Upper lobe of right lung (tissue), 1 donor: Measurements from ENCODE around the gene AP3B1. TPM values are rescaled to one million over a fixed set of nuclear protein-coding genes. Genes with fewer than 3 reads are reported as not detected.
"Not testable (repeated sequence)": the region's sequence is repeated elsewhere in the genome, so short reads cannot be mapped to it uniquely, and the experiment has no call there.

ENCODE experiments used
- ATAC-seq: fragments of 200-7000 bp; cut with Tn5 transposase; one replicate; pipeline ENCODE4 v1.9.1; 2020; ENCODE audit warnings: mild to moderate bottlenecking, moderate library complexity
- DNase-seq: peaks from one replicate; pipeline ENCODE4 v3.0.0-alpha.2; 2020
- H3K27ac ChIP-seq: fragments of 200-600 bp; one replicate; pipeline ENCODE4 v1.8.0; 2022
- H3K27me3 ChIP-seq: fragments of 200-600 bp; one replicate; pipeline ENCODE4 v1.8.0; 2022; ENCODE audit warnings: mild to moderate bottlenecking
- H3K36me3 ChIP-seq: fragments of 200-600 bp; one replicate; pipeline ENCODE4 v1.8.0; 2022
- H3K4me1 ChIP-seq: fragments of 200-600 bp; one replicate; pipeline ENCODE4 v1.8.0; 2022
- H3K4me3 ChIP-seq: fragments of 200-600 bp; one replicate; pipeline ENCODE4 v1.8.0; 2022; ENCODE audit warnings: mild to moderate bottlenecking
- H3K9me3 ChIP-seq: fragments of 200-600 bp; one replicate; pipeline ENCODE4 v1.8.0; 2022
- CTCF ChIP-seq: fragments of 200-600 bp; IDR thresholded peaks from one replicate; pipeline ENCODE4 v1.8.0; 2022; ENCODE audit warnings: antibody characterized with exemption
- intact Hi-C: fragments of 100-400 bp; cut with DNase I; formaldehyde crosslinking; loops from one replicate; pipeline ENCODE4 v1.11.0; 2022
- total RNA-seq: library from RNA; stranded (reverse); fragmentation: NEBNext Ultra II Directional; extraction: Animal tissue kit (Norgen Biotek cat#: 25700); gene quantifications from one replicate; pipeline ENCODE4 v1.2.1, GENCODE V29; 2021
- donor health status: DM: no; HTN: yes; CAD: no; lungs with severe emphysema.

AP3B1 gene
- total RNA-seq, 1 donor from 2014 or later, result 32.9 TPM

GRCh38 chr5:78213799-78214198 lies 80.7 kb downstream of the AP3B1 start:
- intact Hi-C loops, result no loop called here
- no peak for ATAC-seq
- no peak for DNase-seq
- H3K9me3 ChIP-seq, result no peaks in the 10 kb centered on the region
- no peak overlapping the region for H3K27ac ChIP-seq
- peaks cover 18% of the 10 kb centered on the region for H3K36me3 ChIP-seq
- H3K4me3 ChIP-seq, result no peak overlapping the region
- no peak for TF ChIP-seq CTCF
- H3K27me3 ChIP-seq, result no peaks in the 10 kb centered on the region
- H3K4me1 ChIP-seq, result no peaks in the 10 kb centered on the region

- DNase-seq (no peak), ATAC-seq (no peak)
- Histone ChIP-seq H3K27ac (no peak overlapping the region), H3K36me3 (peaks cover 24% of the 10 kb centered on the region), H3K27me3 (no peaks in the 10 kb centered on the region), H3K4me3 (no peak overlapping the region), H3K9me3 (no peaks in the 10 kb centered on the region), H3K4me1 (no peaks in the 10 kb centered on the region)
- TF ChIP-seq CTCF, result no peak
- intact Hi-C loops, result no loop called here
These were observed 83.4 kb downstream of the AP3B1 start for GRCh38 chr5:78211052-78211451.

- Histone ChIP-seq H3K4me3 (no peak overlapping the region), H3K27ac (no peak overlapping the region), H3K36me3 (peaks cover 10% of the 10 kb centered on the region), H3K9me3 (no peaks in the 10 kb centered on the region), H3K27me3 (no peaks in the 10 kb centered on the region), H3K4me1 (no peaks in the 10 kb centered on the region)
- no peak for DNase-seq
- intact Hi-C loops, result no loop called here
- no peak for ATAC-seq
- no peak for TF ChIP-seq CTCF
These were observed 90.3 kb downstream of the AP3B1 start for GRCh38 chr5:78204241-78204640.

- TF ChIP-seq CTCF, result no peak
- Histone ChIP-seq H3K4me1 (no peaks in the 10 kb centered on the region), H3K27me3 (no peaks in the 10 kb centered on the region), H3K36me3 (peaks cover 10% of the 10 kb centered on the region), H3K9me3 (no peaks in the 10 kb centered on the region), H3K27ac (no peak overlapping the region), H3K4me3 (no peak overlapping the region)
- ATAC-seq, result no peak
- DNase-seq, result no peak
- intact Hi-C loops, result no loop called here
These were observed 90.7 kb downstream of the AP3B1 start for GRCh38 chr5:78203815-78204214.

- intact Hi-C loops, result no loop called here
- Histone ChIP-seq H3K27ac (no peak overlapping the region), H3K4me1 (no peaks in the 10 kb centered on the region), H3K27me3 (no peaks in the 10 kb centered on the region), H3K36me3 (no peaks in the 10 kb centered on the region), H3K9me3 (no peaks in the 10 kb centered on the region), H3K4me3 (no peak overlapping the region)
- ATAC-seq (no peak), DNase-seq (no peak)
- TF ChIP-seq CTCF, result no peak
These were observed 104.1 kb downstream of the AP3B1 start for GRCh38 chr5:78190402-78190801.

GRCh38 chr5:78188681-78189080 lies 105.8 kb downstream of the AP3B1 start:
- H3K4me1 ChIP-seq, H3K36me3 ChIP-seq, H3K27ac ChIP-seq, H3K9me3 ChIP-seq, intact Hi-C loops, H3K4me3 ChIP-seq, DNase-seq, H3K27me3 ChIP-seq, ATAC-seq: not testable (repeated sequence)
